HT-29 (cell line): ENCODE results near the gene NFATC2. TPM values are rescaled to one million over a fixed set of nuclear protein-coding genes. Genes with fewer than 3 reads are reported as not detected.
A peak's percentile ranks its signal among the peaks of the same experiment; 100 is the strongest.
"Not testable (repeated sequence)": the region's sequence is repeated elsewhere in the genome, so short reads cannot be mapped to it uniquely, and the experiment has no call there.

ENCODE experiments used
- DNase-seq: peaks from one replicate; pipeline ENCODE4 v3.0.0-alpha.2; 2015; ENCODE audit warnings: low spot score
- total RNA-seq: library from RNA; depleted of rRNA; stranded (reverse); fragments of >200 nt; shearing (Covaris generic); gene quantifications from 2 replicates; pipeline ENCODE4 v1.2.3, GENCODE V29; 2014

NFATC2 gene
- total RNA-seq, 1 experiment from 2014 or later: 0.51 TPM

GRCh38 chr20:51568533-51568932, 26.0 kb upstream of the NFATC2 start:
- DNase-seq: not testable (repeated sequence)

GRCh38 chr20:51567622-51568021, 25.1 kb upstream of the NFATC2 start:
- no peak for DNase-seq

- DNase-seq: no peak
Observed at GRCh38 chr20:51566594-51566993, 24.1 kb upstream of the NFATC2 start.

- no peak for DNase-seq
Observed at GRCh38 chr20:51565298-51566144, 23.0 kb upstream of the NFATC2 start.

- peak; percentile 72 for DNase-seq
Observed at GRCh38 chr20:51563486-51564332, 21.2 kb upstream of the NFATC2 start.

- no peak for DNase-seq
Observed at GRCh38 chr20:51563174-51563485, 20.6 kb upstream of the NFATC2 start.

GRCh38 chr20:51562332-51563173, 20.0 kb upstream of the NFATC2 start:
- DNase-seq: peak; percentile 57

- no peak for DNase-seq
Observed at GRCh38 chr20:51562027-51562331, 19.5 kb upstream of the NFATC2 start.

GRCh38 chr20:51560550-51561307, 18.2 kb upstream of the NFATC2 start:
- no peak for DNase-seq

- no peak for DNase-seq
Observed at GRCh38 chr20:51560042-51560441, 17.5 kb upstream of the NFATC2 start.

GRCh38 chr20:51554538-51555165, 12.1 kb upstream of the NFATC2 start:
- no peak for DNase-seq

GRCh38 chr20:51553897-51554486, 11.5 kb upstream of the NFATC2 start:
- DNase-seq: no peak

GRCh38 chr20:51551186-51551585, 8.7 kb upstream of the NFATC2 start:
- no peak for DNase-seq

GRCh38 chr20:51549474-51549873, 7.0 kb upstream of the NFATC2 start:
- DNase-seq: no peak

- no peak for DNase-seq
Observed at GRCh38 chr20:51547951-51548350, 5.4 kb upstream of the NFATC2 start.

- DNase-seq: no peak
Observed at GRCh38 chr20:51545515-51545914, 3.0 kb upstream of the NFATC2 start.

- no peak for DNase-seq
Observed at GRCh38 chr20:51543422-51543788, 886 bp upstream of the NFATC2 start.

GRCh38 chr20:51542033-51542570, 417 bp downstream of the NFATC2 start:
- DNase-seq: no peak

GRCh38 chr20:51541189-51542032, 1.1 kb downstream of the NFATC2 start:
- no peak for DNase-seq
